ENCODE data around the gene TMEM120B. TPM values are rescaled to one million over a fixed set of nuclear protein-coding genes. Genes with fewer than 3 reads are reported as not detected.

Gene TMEM120B
- total and polyA plus RNA-seq, 2 of the 13 experiments (the other 11 are each of a cell fraction or from before 2014, with no cell fraction given) = 7.1 to 12.9 TPM

- TF ChIP-seq NFE2 (CRISPR knock-in tag; IDR thresholded peaks at IDR 0.05) (peak; percentile 72; the same call in 1 of the 2 replicates), PCBP2 (optimal IDR thresholded peaks at IDR 0.05; ENCODE audit: low read depth, low read length, poor library complexity, severe bottlenecking) (no peak), ZNF563 (CRISPR knock-in tag; IDR thresholded peaks at IDR 0.05) (peak; percentile 69), MAFK (conservative IDR thresholded peaks at IDR 0.05 in 1 of 2, IDR thresholded peaks at IDR 0.05 in 1 of 2; ENCODE audit: low read length in 2 of 2) (peak; percentile 21 to 22; a peak in 1 of 4 replicates), PRDM15 (CRISPR knock-in tag; IDR thresholded peaks at IDR 0.05) (0 out of 2 replicates have a peak, but pooled peaks have one; percentile 37), KDM2A (CRISPR knock-in tag; IDR thresholded peaks at IDR 0.05; ENCODE audit: borderline replicate concordance, low read depth) (peak; percentile 66; the same call in 1 of the 2 replicates), ZNF790 (CRISPR knock-in tag; IDR thresholded peaks at IDR 0.05; ENCODE audit: borderline replicate concordance) (peak; percentile 73; the same call in 1 of the 2 replicates), ZNF577 (CRISPR knock-in tag; IDR thresholded peaks at IDR 0.05; ENCODE audit: borderline replicate concordance, low read depth) (no peak), ZNF580 (CRISPR knock-in tag; IDR thresholded peaks at IDR 0.05; ENCODE audit: borderline replicate concordance, low read depth) (0 out of 2 replicates have a peak, but pooled peaks have one; percentile 70), FOSL2 (CRISPR knock-in tag; IDR thresholded peaks at IDR 0.05) (peak; percentile 34), SALL1 (CRISPR knock-in tag; IDR thresholded peaks at IDR 0.05) (peak; percentile 46; the same call in 1 of the 2 replicates), SAP130 (CRISPR knock-in tag; IDR thresholded peaks at IDR 0.05; ENCODE audit: low read depth) (peak; percentile 10; the same call in 1 of the 2 replicates), ZNF710 (CRISPR knock-in tag; IDR thresholded peaks at IDR 0.05; ENCODE audit: borderline replicate concordance) (no peak), ZNF574 (CRISPR knock-in tag; IDR thresholded peaks at IDR 0.05) (peak; percentile 35; the same call in 1 of the 2 replicates), ZNF816 (CRISPR knock-in tag; IDR thresholded peaks at IDR 0.05; ENCODE audit: borderline replicate concordance) (0 out of 2 replicates have a peak, but pooled peaks have one; percentile 4), ETS1 (CRISPR knock-in tag; IDR thresholded peaks at IDR 0.05) (no peak), SAFB2 (CRISPR knock-in tag; IDR thresholded peaks at IDR 0.05; ENCODE audit: borderline replicate concordance, low read depth) (no peak)
Observed at GRCh38 chr12:121800694-121801594, 88.4 kb downstream of the TMEM120B start (continued).
